Colonic mucosa (tissue), 4 donors: ENCODE measurements around the gene AFF3. TPM values are rescaled to one million over a fixed set of nuclear protein-coding genes. Genes with fewer than 3 reads are reported as not detected.

ENCODE experiments used
- DNase-seq: peaks from one replicate; pipeline ENCODE4 v3.0.0-alpha.2; 2020
- H3K27ac ChIP-seq: fragments of 200-600 bp; one replicate; pipeline ENCODE4 v1.8.0; 2021
- H3K27me3 ChIP-seq: fragments of 200-600 bp; one replicate; pipeline ENCODE4 v1.8.0; 2021
- H3K36me3 ChIP-seq: fragments of 200-600 bp; one replicate; pipeline ENCODE4 v1.8.0; 2021
- H3K4me1 ChIP-seq: fragments of 200-600 bp; one replicate; pipeline ENCODE4 v1.8.0; 2021; ENCODE audit warnings: mild to moderate bottlenecking
- H3K4me3 ChIP-seq: fragments of 200-600 bp; one replicate; pipeline ENCODE4 v1.8.0; 2021
- H3K9ac ChIP-seq, 2 donors: one replicate each; pipeline ENCODE4 v1.7.0; 2013; ENCODE audit warnings: control low read depth in 2 of 2, low read depth in 2 of 2, low read length in 2 of 2
- H3K9me3 ChIP-seq: fragments of 200-600 bp; one replicate; pipeline ENCODE4 v1.8.0; 2021
- intact Hi-C: fragments of 100-400 bp; cut with DNase I; formaldehyde crosslinking; loops from one replicate; pipeline ENCODE4 v1.14.1; 2022
- total RNA-seq, 2 donors: library from RNA; stranded (reverse); fragmentation: NEBNext Ultra II Directional in 1 of 2; extraction: Animal tissue kit (Norgen Biotek cat#: 25700) in 1 of 2; gene quantifications; one replicate each; pipeline ENCODE4 v1.2.1, GENCODE V29; 2021
- TF ChIP-seq, protein P1 (sequence below): fragments of 200-600 bp; IDR thresholded peaks from one replicate; pipeline ENCODE4 v1.8.0; 2022; ENCODE audit warnings: antibody characterized with exemption, mild to moderate bottlenecking
- donor health status: healthy.
- donor health status: DM: no; HTN: no; CAD: no.
- donor health status: DM: no; HTN: no; CAD: no.

Gene AFF3
- total RNA-seq, 2 donors from 2014 or later = 0.86 to 2.6 TPM

DNA sequence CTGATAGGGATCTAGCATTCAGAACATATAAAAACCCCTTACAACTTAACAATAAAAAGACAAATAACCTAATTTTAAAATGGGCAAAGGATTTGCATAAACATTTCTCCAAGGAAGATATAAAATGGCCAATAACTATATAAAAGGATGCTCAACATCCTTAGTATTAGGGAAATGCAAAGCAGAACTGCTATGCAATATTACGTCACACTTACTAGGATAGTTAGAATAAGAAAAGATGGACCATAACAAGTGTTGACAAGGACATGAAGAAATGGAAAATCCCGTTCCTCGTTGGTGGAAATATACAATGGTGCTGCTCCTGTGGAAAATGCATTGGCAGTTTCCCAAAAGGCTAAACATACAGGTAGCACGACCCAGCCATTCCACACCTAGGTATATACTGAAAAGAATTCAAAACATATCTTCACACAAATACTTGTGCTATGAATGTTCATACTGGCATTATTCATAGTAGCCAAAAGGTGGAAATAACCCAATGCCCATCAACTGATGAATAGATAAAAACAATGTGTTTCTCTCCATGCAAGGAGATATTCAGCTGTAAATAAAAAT lies 604.4 kb downstream of the AFF3 start:
- Histone ChIP-seq H3K36me3 (no peaks in the 10 kb centered on the region), H3K4me1 (no peaks in the 10 kb centered on the region), H3K27ac (no peak overlapping the region), H3K9ac (no peak overlapping the region), H3K27me3 (peaks cover 4% of the 10 kb centered on the region), H3K9me3 (no peaks in the 10 kb centered on the region), H3K4me3 (no peak overlapping the region)
- DNase-seq = no peak
- TF ChIP-seq, protein P1, sequence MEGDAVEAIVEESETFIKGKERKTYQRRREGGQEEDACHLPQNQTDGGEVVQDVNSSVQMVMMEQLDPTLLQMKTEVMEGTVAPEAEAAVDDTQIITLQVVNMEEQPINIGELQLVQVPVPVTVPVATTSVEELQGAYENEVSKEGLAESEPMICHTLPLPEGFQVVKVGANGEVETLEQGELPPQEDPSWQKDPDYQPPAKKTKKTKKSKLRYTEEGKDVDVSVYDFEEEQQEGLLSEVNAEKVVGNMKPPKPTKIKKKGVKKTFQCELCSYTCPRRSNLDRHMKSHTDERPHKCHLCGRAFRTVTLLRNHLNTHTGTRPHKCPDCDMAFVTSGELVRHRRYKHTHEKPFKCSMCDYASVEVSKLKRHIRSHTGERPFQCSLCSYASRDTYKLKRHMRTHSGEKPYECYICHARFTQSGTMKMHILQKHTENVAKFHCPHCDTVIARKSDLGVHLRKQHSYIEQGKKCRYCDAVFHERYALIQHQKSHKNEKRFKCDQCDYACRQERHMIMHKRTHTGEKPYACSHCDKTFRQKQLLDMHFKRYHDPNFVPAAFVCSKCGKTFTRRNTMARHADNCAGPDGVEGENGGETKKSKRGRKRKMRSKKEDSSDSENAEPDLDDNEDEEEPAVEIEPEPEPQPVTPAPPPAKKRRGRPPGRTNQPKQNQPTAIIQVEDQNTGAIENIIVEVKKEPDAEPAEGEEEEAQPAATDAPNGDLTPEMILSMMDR = no peak
- intact Hi-C loops = no loop called here

DNA sequence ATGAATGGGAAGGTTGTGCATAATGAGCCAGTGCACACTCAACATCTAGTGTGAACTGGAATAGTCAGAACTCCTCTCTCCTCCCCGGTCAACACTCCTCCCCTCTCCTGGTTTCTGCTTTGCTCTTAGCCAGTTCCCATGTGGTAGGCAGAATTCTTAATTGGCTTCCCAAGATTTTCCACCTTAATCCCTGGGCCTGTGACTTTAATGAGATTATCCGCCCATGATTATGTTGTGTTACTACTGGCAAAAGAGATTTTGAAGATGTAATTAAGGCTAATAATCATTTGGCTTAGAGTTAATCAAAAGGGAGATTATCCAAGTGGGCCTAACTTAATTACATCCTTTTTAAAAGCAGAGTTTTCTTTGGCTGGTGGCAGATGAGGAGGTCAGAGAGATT lies 618.3 kb downstream of the AFF3 start:
- no peaks in the 10 kb centered on the region for H3K4me1 ChIP-seq
- H3K36me3 ChIP-seq = no peaks in the 10 kb centered on the region
- H3K9me3 ChIP-seq = no peaks in the 10 kb centered on the region
- intact Hi-C loops = no loop called here
- no peak for DNase-seq
- no peak overlapping the region for H3K9ac ChIP-seq
- H3K27ac ChIP-seq = no peak overlapping the region
- H3K27me3 ChIP-seq = no peaks in the 10 kb centered on the region
- no peak overlapping the region for H3K4me3 ChIP-seq
- TF ChIP-seq, protein P1 = no peak

DNA sequence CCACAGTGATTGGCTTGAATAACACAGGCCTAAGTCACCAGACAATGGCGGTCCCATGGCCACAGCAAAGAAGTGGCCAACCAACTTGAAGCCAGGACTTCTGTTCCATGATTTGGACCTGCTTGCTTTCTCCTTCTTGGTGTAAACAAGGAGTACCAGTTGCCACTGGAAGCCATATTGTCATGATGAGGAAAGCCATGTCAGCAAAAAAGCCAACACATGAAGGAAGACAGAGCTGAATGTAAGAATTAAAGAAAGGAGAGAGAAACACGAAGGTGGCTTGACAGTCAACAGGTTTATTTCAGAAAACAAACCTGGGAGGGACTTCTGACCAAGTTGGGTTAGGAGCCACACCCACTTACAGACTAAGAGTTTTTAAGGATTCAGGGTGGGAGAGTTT lies 620.2 kb downstream of the AFF3 start:
- no peak overlapping the region for H3K27ac ChIP-seq
- intact Hi-C loops = no loop called here
- no peak overlapping the region for H3K9ac ChIP-seq
- no peaks in the 10 kb centered on the region for H3K36me3 ChIP-seq
- H3K27me3 ChIP-seq = no peaks in the 10 kb centered on the region
- TF ChIP-seq, protein P1 = no peak
- DNase-seq = no peak
- no peaks in the 10 kb centered on the region for H3K9me3 ChIP-seq
- H3K4me3 ChIP-seq = no peak overlapping the region
- H3K4me1 ChIP-seq = no peaks in the 10 kb centered on the region

DNA sequence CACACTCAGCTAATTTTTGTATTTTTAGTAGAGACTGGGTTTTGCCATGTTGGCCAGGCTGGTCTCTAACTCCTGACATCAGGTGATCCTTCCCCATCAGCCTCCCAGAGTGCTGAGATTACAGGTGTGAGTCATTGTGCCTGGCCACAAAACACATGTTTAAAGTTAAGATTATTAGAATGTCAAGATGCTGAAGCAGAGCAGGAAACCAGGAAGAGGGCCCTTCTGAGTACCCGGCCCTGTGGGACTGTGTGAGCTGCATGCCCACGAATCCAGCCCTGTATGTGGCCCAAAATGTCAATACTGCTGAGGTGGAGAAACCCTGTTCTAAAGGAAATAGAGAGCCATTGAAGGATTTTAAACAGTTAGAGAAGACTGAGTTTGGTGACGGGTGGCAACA lies 621.6 kb downstream of the AFF3 start:
- no peak for DNase-seq
- H3K36me3 ChIP-seq = no peaks in the 10 kb centered on the region
- intact Hi-C loops = no loop called here
- TF ChIP-seq, protein P1 = no peak
- H3K9me3 ChIP-seq = no peaks in the 10 kb centered on the region
- no peak overlapping the region for H3K4me3 ChIP-seq
- no peaks in the 10 kb centered on the region for H3K4me1 ChIP-seq
- H3K9ac ChIP-seq = no peak overlapping the region
- no peaks in the 10 kb centered on the region for H3K27me3 ChIP-seq
- no peak overlapping the region for H3K27ac ChIP-seq

DNA sequence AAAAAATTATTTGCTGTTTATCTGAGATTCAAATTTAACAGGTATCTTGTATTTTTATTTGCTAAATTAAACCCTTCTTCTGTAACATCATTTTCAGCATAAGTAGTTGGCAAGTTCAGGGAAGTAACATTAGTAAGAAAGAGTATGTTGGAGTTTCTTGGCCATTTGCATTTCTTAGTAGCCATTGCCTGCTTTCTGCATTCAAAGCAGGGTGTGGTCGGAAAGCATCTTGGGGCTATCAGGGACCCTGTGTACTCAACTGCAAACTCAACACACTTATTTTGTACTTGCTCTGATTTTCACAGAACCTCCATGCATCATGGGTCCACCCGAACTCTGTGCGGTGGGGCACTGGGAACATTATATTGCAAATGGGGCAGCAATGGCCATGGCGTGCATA lies 622.2 kb downstream of the AFF3 start:
- intact Hi-C loops = no loop called here
- Histone ChIP-seq H3K9me3 (no peaks in the 10 kb centered on the region), H3K4me1 (no peaks in the 10 kb centered on the region), H3K9ac (no peak overlapping the region), H3K4me3 (no peak overlapping the region), H3K36me3 (no peaks in the 10 kb centered on the region), H3K27ac (no peak overlapping the region), H3K27me3 (no peaks in the 10 kb centered on the region)
- TF ChIP-seq, protein P1 = no peak
- no peak for DNase-seq
